Stimulated activated CD4-positive, alpha-beta T cell treated with anti-CD3 and anti-CD28 coated beads, Interleukin-4, amount 100 ng/mL, for 48 hours (primary cell): Measurements from ENCODE around the gene SYT12.

Source experiments
- DNase-seq, 2 donors: peaks; one replicate each; pipeline ENCODE4 v3.0.0-alpha.2; 2020; ENCODE audit warnings: low read depth in 2 of 2

The SYT12 gene

GRCh38 chr11:67055812-67056211 is 32.9 kb downstream of the SYT12 start:
- DNase-seq = no peak

GRCh38 chr11:67056267-67057204 is 33.6 kb downstream of the SYT12 start, which contains the start of gene RHOD:
TSS of gene RHOD (plus strand) at chr11:67056847. CDS start at chr11:67056903, 56 bp downstream.
- DNase-seq = no peak

- no peak for DNase-seq
Observed at GRCh38 chr11:67057205-67057672, 34.3 kb downstream of the SYT12 start.

GRCh38 chr11:67058506-67058905 is 35.6 kb downstream of the SYT12 start:
- DNase-seq = no peak

GRCh38 chr11:67059671-67060070 is 36.7 kb downstream of the SYT12 start:
- no peak for DNase-seq

- no peak for DNase-seq
Observed at GRCh38 chr11:67060111-67060522, 37.2 kb downstream of the SYT12 start.

GRCh38 chr11:67062526-67063373 is 39.8 kb downstream of the SYT12 start:
- no peak for DNase-seq

GRCh38 chr11:67066333-67066709 is 43.4 kb downstream of the SYT12 start:
- DNase-seq = no peak

- peak; percentile 70 to 80 for DNase-seq
Observed at GRCh38 chr11:67071420-67072284, 48.7 kb downstream of the SYT12 start.

GRCh38 chr11:67072295-67072694 is 49.4 kb downstream of the SYT12 start:
- no peak for DNase-seq

- no peak for DNase-seq
Observed at GRCh38 chr11:67073908-67074307, 51.0 kb downstream of the SYT12 start.

- DNase-seq = no peak
Observed at GRCh38 chr11:67076202-67076601, 53.3 kb downstream of the SYT12 start.

- no peak for DNase-seq
Observed at GRCh38 chr11:67079065-67079705, 56.3 kb downstream of the SYT12 start.

- DNase-seq = no peak
Observed at GRCh38 chr11:67082071-67082791, 59.3 kb downstream of the SYT12 start.

GRCh38 chr11:67083786-67084366 is 60.9 kb downstream of the SYT12 start:
- DNase-seq = no peak

GRCh38 chr11:67085617-67086016 is 62.7 kb downstream of the SYT12 start:
- no peak for DNase-seq

- DNase-seq = no peak
Observed at GRCh38 chr11:67090717-67091116, 67.8 kb downstream of the SYT12 start.

GRCh38 chr11:67095214-67095507 is 72.2 kb downstream of the SYT12 start:
- no peak for DNase-seq

- DNase-seq = no peak
Observed at GRCh38 chr11:67098799-67099429, 76.0 kb downstream of the SYT12 start.
